ENCODE measurements around the gene CAMSAP2. TPM values are rescaled to one million over a fixed set of nuclear protein-coding genes. Genes with fewer than 3 reads are reported as not detected.
A peak's percentile ranks its signal among the peaks of the same experiment; 100 is the strongest.

The CAMSAP2 gene
- polyA plus RNA-seq, 1 of the 3 experiments (the other 2 are of a cell fraction): 5.5 TPM

DNA sequence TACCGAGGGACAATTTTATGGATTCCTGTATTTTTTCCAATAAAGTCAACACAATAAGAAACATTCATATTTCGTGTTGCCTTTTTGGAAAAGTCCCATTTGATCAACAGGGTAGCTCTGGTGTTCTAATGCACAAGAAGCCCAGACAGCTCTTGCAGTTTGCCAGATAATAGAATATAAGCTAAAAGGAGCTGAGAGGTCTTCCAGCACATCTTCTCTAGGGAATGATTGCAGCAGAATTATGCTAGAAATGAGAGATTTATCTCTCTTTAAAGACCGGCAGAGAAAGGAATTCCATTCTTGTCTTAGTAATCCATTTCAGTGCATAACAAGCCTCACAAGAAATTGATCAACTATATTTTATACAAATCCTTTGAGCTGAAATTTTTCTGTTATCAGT lies 44.0 kb upstream of the CAMSAP2 start:
- Histone ChIP-seq H3K27ac (ENCODE audit: low read depth in 2 of 2, low read length in 1 of 2) (no peak overlapping the region), H3K79me2 (ENCODE audit: insufficient read depth) (no peaks in the 10 kb centered on the region), H3K4me3 (ENCODE audit: low read depth in 2 of 2, low read length in 1 of 2) (no peak overlapping the region), H3F3A (replicated peaks; ENCODE audit: insufficient read depth) (no peaks in the 10 kb centered on the region), H3K27me3 (ENCODE audit: insufficient read depth) (no peaks in the 10 kb centered on the region), H3K4me1 (ENCODE audit: control insufficient read depth in 1 of 2, insufficient read depth in 2 of 2, low read depth in 1 of 2, low read length in 1 of 2) (no peaks in the 10 kb centered on the region; a peak in 1 of 4 replicates), H3K9ac (no peak overlapping the region), H3K9me3 (no peaks in the 10 kb centered on the region), H3K36me3 (replicated peaks in 1 of 2; ENCODE audit: control insufficient read depth in 1 of 2, insufficient read depth in 2 of 2, low read length in 1 of 2) (no peaks in the 10 kb centered on the region), H4K20me1 (ENCODE audit: insufficient read depth) (no peaks in the 10 kb centered on the region), H2AFZ (ENCODE audit: low read depth) (peak overlapping the region; percentile 59; the same call in 1 of the 2 replicates), H3K9me2 (no peaks in the 10 kb centered on the region), H3K4me2 (no peak overlapping the region)
- POLR2A ChIA-PET: no interaction called here
- TF ChIP-seq, protein P1, sequence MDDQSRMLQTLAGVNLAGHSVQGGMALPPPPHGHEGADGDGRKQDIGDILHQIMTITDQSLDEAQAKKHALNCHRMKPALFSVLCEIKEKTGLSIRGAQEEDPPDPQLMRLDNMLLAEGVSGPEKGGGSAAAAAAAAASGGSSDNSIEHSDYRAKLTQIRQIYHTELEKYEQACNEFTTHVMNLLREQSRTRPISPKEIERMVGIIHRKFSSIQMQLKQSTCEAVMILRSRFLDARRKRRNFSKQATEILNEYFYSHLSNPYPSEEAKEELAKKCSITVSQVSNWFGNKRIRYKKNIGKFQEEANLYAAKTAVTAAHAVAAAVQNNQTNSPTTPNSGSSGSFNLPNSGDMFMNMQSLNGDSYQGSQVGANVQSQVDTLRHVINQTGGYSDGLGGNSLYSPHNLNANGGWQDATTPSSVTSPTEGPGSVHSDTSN (IDR thresholded peaks at IDR 0.05): no peak
- TF ChIP-seq, protein P2, sequence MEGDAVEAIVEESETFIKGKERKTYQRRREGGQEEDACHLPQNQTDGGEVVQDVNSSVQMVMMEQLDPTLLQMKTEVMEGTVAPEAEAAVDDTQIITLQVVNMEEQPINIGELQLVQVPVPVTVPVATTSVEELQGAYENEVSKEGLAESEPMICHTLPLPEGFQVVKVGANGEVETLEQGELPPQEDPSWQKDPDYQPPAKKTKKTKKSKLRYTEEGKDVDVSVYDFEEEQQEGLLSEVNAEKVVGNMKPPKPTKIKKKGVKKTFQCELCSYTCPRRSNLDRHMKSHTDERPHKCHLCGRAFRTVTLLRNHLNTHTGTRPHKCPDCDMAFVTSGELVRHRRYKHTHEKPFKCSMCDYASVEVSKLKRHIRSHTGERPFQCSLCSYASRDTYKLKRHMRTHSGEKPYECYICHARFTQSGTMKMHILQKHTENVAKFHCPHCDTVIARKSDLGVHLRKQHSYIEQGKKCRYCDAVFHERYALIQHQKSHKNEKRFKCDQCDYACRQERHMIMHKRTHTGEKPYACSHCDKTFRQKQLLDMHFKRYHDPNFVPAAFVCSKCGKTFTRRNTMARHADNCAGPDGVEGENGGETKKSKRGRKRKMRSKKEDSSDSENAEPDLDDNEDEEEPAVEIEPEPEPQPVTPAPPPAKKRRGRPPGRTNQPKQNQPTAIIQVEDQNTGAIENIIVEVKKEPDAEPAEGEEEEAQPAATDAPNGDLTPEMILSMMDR (IDR thresholded peaks at IDR 0.05): no peak
- TF ChIP-seq, protein P3, sequence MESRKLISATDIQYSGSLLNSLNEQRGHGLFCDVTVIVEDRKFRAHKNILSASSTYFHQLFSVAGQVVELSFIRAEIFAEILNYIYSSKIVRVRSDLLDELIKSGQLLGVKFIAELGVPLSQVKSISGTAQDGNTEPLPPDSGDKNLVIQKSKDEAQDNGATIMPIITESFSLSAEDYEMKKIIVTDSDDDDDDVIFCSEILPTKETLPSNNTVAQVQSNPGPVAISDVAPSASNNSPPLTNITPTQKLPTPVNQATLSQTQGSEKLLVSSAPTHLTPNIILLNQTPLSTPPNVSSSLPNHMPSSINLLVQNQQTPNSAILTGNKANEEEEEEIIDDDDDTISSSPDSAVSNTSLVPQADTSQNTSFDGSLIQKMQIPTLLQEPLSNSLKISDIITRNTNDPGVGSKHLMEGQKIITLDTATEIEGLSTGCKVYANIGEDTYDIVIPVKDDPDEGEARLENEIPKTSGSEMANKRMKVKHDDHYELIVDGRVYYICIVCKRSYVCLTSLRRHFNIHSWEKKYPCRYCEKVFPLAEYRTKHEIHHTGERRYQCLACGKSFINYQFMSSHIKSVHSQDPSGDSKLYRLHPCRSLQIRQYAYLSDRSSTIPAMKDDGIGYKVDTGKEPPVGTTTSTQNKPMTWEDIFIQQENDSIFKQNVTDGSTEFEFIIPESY (IDR thresholded peaks at IDR 0.05; ENCODE audit: borderline replicate concordance, low read depth): no peak
- no peak for TF ChIP-seq TCF12 (IDR thresholded peaks at IDR 0.05)
- no peak for TF ChIP-seq SIN3A (IDR thresholded peaks at IDR 0.05; ENCODE audit: borderline replicate concordance, low read depth, low read length)
- TF ChIP-seq FOXJ3 (CRISPR knock-in tag; IDR thresholded peaks at IDR 0.05): no peak
- no peak for TF ChIP-seq EZH2phosphoT487 (IDR thresholded peaks at IDR 0.05; ENCODE audit: borderline replicate concordance, low read depth)
- TF ChIP-seq ELF1 (IDR thresholded peaks at IDR 0.05): no peak
- TF ChIP-seq POLR2AphosphoS5 (IDR thresholded peaks at IDR 0.05; ENCODE audit: low read depth, low read length): no peak
- TF ChIP-seq, protein P4, sequence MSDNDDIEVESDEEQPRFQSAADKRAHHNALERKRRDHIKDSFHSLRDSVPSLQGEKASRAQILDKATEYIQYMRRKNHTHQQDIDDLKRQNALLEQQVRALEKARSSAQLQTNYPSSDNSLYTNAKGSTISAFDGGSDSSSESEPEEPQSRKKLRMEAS (IDR thresholded peaks at IDR 0.05; ENCODE audit: low read depth): no peak
- TF ChIP-seq, protein P5, sequence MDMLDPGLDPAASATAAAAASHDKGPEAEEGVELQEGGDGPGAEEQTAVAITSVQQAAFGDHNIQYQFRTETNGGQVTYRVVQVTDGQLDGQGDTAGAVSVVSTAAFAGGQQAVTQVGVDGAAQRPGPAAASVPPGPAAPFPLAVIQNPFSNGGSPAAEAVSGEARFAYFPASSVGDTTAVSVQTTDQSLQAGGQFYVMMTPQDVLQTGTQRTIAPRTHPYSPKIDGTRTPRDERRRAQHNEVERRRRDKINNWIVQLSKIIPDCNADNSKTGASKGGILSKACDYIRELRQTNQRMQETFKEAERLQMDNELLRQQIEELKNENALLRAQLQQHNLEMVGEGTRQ (IDR thresholded peaks at IDR 0.05; ENCODE audit: borderline replicate concordance, low read depth, low read length): no peak
- no peak for DNase-seq
- CTCF ChIA-PET: interaction anchor here (0.6 kb wide), 1 partner anchor 18 kb away, joined by 3 read pairs; no protein-coding TSS in a partner anchor
- 69% methylated on average over 3 of the region's 3 CpGs for WGBS (ENCODE audit: low lambda C conversion rate)
